ENCODE results near the gene ANAPC1.
"Not testable (repeated sequence)": the region's sequence is repeated elsewhere in the genome, so short reads cannot be mapped to it uniquely, and the experiment has no call there.

ANAPC1 gene

DNA sequence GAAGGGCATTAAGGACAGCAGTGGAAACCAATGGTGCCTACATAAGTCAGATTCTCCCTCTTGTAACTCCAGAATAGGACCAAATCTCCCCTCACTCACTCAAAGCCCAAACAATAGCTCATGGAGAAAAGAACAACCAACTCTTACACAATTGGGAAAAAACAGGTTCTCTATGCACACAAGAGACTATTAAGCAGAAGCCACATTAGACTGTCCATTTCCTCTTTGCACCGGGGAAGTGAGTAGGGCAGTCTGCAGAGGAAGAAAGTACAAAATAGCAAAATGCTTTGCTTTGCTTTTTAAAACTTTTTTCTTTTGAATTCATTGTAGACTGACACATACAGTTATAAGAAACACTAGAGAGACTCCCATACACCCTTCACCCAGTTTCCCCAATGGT, 133.4 kb downstream of the ANAPC1 start:
- not testable (repeated sequence) for H3K9me3 ChIP-seq (ENCODE audit: control insufficient read depth in 1 of 2, low read length in 2 of 2); H3K27me3 ChIP-seq (ENCODE audit: low read depth, low read length); H3K36me3 ChIP-seq (ENCODE audit: control insufficient read depth in 1 of 2, insufficient read depth in 2 of 2, low read length in 2 of 2); H3K4me1 ChIP-seq (ENCODE audit: control insufficient read depth in 1 of 2, insufficient read depth in 2 of 2, low read length in 2 of 2); H3K27ac ChIP-seq (ENCODE audit: low read length); H3K4me3 ChIP-seq (ENCODE audit: low read depth in 1 of 2, low read length in 2 of 2)

DNA sequence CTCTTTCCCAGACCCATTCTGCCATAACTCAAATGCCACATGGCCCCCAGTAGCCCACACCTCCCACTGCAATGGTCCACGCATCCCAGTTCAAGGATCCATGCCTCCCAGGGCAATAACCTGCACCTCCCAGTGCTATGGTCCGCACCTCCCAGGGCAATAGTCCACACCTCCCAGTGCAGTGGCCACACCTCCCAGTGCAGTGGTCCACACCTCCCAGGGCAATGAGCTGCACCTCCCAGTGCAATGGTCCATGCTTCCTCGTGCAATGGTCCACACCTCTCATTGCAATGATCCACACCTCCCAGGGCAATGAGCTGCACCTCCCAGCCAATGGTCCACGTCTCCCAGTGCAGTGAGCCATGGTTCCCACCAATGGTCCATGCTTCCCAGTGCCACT, 135.6 kb downstream of the ANAPC1 start:
- H3K27me3 ChIP-seq (ENCODE audit: low read depth, low read length); H3K4me1 ChIP-seq (ENCODE audit: control insufficient read depth in 1 of 2, insufficient read depth in 2 of 2, low read length in 2 of 2); H3K9me3 ChIP-seq (ENCODE audit: control insufficient read depth in 1 of 2, low read length in 2 of 2); H3K27ac ChIP-seq (ENCODE audit: low read length); H3K4me3 ChIP-seq (ENCODE audit: low read depth in 1 of 2, low read length in 2 of 2); H3K36me3 ChIP-seq (ENCODE audit: control insufficient read depth in 1 of 2, insufficient read depth in 2 of 2, low read length in 2 of 2): not testable (repeated sequence)

DNA sequence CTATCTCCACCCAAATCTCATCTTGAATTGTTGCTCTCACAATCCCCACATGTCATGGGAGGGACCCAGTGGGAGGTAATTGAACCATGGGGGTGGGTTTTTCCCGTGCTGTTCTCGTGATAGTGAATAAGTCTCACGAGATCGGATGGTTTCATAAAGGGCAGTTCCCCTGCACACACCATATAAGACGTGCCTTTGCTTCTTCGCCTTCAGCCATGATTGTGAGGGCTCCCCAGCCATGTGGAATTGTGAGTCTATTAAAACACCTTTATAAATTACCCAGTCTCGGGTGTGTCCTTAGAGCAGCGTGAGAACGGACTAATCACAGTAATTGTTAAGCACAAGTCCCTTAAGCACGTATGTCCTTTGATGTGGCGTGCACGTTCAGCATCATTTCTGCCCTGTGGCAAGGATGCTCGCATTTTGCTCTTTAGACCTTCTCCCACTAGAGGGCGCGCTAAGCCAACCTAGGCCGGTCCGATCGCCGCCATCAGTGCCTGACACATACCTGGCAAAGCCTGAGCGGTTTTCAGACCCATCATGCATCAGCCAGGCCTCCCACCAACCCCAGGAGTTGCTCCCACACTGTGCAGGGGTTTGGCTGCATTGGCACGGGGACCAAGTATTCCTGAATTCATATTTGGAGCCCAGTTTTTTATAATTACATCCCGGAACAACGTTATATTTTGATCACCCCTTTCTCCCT, 136.4 kb downstream of the ANAPC1 start:
- not testable (repeated sequence) for H3K27me3 ChIP-seq (ENCODE audit: low read depth, low read length); H3K4me3 ChIP-seq (ENCODE audit: low read depth in 1 of 2, low read length in 2 of 2); H3K36me3 ChIP-seq (ENCODE audit: control insufficient read depth in 1 of 2, insufficient read depth in 2 of 2, low read length in 2 of 2); H3K27ac ChIP-seq (ENCODE audit: low read length); H3K4me1 ChIP-seq (ENCODE audit: control insufficient read depth in 1 of 2, insufficient read depth in 2 of 2, low read length in 2 of 2); H3K9me3 ChIP-seq (ENCODE audit: control insufficient read depth in 1 of 2, low read length in 2 of 2)

DNA sequence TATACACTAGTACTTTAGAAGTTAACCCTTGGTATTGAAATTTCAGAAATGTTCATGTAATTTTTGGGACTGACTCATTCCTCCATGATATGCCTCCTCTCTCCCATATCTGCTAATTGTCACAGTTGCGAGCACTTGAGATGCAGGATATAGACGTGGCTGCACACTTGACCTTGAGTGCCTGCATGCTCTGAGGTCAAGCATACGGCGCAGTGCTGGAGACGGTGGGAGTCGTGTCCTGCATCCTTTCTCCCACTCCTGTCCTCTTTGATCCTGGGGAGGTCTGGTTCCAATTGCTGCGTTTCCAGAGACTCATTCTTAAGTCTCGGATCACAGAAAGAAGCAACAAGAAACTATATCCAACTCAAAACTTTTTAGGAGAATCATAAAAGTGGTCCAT, 139.2 kb downstream of the ANAPC1 start:
- H3K27me3 ChIP-seq (ENCODE audit: low read depth, low read length); H3K27ac ChIP-seq (ENCODE audit: low read length); H3K36me3 ChIP-seq (ENCODE audit: control insufficient read depth in 1 of 2, insufficient read depth in 2 of 2, low read length in 2 of 2); H3K4me1 ChIP-seq (ENCODE audit: control insufficient read depth in 1 of 2, insufficient read depth in 2 of 2, low read length in 2 of 2); H3K4me3 ChIP-seq (ENCODE audit: low read depth in 1 of 2, low read length in 2 of 2); H3K9me3 ChIP-seq (ENCODE audit: control insufficient read depth in 1 of 2, low read length in 2 of 2): not testable (repeated sequence)

DNA sequence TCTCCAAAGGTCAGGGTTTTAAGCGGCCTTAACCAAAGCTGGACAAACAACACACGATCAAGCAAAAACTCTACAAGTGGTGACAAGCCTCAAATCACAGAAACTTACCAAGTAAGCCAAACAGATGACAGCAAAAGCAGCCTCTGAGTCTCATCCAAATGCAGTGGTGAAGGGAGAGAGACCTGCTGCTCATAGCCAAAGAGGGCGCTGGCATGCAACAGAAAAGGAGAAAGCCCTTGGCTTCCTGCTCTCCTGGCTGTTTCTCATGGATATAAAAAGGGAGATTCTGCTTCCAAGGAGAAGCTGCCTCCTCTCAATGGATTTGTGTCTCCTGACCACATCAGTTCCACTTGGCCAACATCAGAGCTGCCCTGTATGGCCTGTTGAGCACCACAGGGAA, 142.5 kb downstream of the ANAPC1 start:
- not testable (repeated sequence) for H3K9me3 ChIP-seq (ENCODE audit: control insufficient read depth in 1 of 2, low read length in 2 of 2); H3K36me3 ChIP-seq (ENCODE audit: control insufficient read depth in 1 of 2, insufficient read depth in 2 of 2, low read length in 2 of 2); H3K27me3 ChIP-seq (ENCODE audit: low read depth, low read length); H3K27ac ChIP-seq (ENCODE audit: low read length); H3K4me3 ChIP-seq (ENCODE audit: low read depth in 1 of 2, low read length in 2 of 2); H3K4me1 ChIP-seq (ENCODE audit: control insufficient read depth in 1 of 2, insufficient read depth in 2 of 2, low read length in 2 of 2)

DNA sequence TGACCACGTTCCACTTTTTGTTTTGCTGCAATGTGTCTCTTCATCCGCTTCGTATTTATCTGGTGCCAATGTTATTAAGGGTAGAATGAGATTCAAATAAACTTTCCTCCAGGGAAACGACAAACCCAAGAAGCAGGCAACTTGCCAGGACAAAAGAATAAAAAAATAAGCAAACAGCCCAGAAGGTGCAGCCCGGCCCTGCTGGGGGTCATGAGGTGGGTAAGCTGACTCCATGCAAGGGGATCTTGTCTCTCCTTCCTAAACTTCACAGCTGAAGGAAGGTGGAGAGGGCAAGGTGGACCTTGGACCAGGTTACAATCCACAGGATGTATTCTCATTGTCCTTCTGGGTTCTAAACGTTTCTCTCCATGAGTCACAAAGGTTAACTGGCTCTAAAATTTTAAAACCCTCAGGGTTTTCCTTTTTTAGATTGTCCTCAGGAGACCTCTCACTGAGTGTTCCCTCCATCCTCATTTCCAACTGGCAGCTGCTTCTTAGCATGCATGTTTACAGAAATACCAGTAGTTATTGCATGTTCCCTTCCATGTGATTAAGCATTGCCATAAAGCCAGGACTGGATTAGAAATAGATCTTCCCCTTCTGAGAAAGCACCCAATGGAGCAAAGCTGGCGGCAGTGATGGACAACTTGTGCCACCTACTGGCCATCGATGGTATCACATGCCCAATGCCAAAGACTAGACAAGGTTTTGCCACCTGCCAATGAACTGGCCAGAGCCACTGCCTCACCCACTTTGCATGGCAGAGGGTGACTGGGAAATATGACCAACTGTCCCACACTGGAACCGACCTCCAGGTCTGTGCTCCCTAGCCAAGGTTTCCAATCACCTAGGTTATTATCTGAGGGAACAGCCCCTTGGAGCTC, 147.9 kb downstream of the ANAPC1 start:
- not testable (repeated sequence) for H3K4me3 ChIP-seq (ENCODE audit: low read depth in 1 of 2, low read length in 2 of 2); H3K4me1 ChIP-seq (ENCODE audit: control insufficient read depth in 1 of 2, insufficient read depth in 2 of 2, low read length in 2 of 2); H3K27ac ChIP-seq (ENCODE audit: low read length); H3K9me3 ChIP-seq (ENCODE audit: control insufficient read depth in 1 of 2, low read length in 2 of 2); H3K27me3 ChIP-seq (ENCODE audit: low read depth, low read length); H3K36me3 ChIP-seq (ENCODE audit: control insufficient read depth in 1 of 2, insufficient read depth in 2 of 2, low read length in 2 of 2)

DNA sequence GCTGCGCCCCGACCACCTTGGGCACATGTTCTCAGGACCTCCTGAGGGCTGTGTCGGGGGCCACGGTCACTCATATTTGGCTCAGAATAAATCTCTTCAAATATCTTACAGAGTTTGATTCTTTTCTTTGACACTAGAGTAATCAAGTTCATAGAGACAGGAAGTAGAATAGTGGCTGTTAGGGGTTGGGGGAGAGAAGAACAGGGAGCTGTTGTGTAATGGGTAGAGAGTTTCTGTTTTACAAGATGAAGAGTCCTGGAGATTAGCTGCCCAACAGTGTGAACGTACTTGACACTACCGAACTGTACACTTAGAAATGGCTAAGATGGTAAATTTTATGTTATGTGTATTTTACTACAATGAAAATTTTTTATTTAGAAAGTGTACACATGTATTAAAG, 148.6 kb downstream of the ANAPC1 start:
- not testable (repeated sequence) for H3K4me1 ChIP-seq (ENCODE audit: control insufficient read depth in 1 of 2, insufficient read depth in 2 of 2, low read length in 2 of 2); H3K36me3 ChIP-seq (ENCODE audit: control insufficient read depth in 1 of 2, insufficient read depth in 2 of 2, low read length in 2 of 2); H3K4me3 ChIP-seq (ENCODE audit: low read depth in 1 of 2, low read length in 2 of 2); H3K27me3 ChIP-seq (ENCODE audit: low read depth, low read length); H3K9me3 ChIP-seq (ENCODE audit: control insufficient read depth in 1 of 2, low read length in 2 of 2); H3K27ac ChIP-seq (ENCODE audit: low read length)

DNA sequence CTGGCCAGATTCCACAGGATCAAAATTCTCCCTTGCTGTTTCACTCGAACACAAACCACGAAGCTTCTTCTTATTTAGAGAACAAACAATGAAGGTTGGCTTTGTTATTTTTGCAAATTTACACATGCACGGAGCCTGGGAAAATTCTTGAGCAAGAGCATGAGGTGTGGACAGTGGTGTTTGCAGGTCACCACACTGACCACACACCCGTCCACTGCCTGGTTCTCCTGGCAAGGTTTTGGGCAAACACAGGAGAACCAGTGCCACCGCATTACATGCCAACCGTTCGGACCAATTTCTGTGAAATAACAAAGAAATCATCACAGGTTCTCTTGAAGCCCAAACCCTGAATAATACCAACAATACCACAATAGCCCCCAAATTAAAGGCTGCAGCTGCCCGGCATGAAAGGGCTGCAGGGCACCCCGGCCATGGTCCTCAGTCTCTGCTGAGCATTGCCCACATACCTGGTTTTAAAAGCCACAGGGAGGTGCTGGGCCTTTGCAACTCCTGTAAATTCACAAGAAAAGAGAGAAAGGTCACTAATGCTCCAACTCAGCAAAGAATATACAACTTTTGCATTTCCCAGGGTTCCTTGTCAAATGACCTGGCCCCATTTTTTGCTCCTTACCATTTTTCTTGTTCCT, 154.1 kb downstream of the ANAPC1 start:
- H3K27ac ChIP-seq (ENCODE audit: low read length); H3K4me1 ChIP-seq (ENCODE audit: control insufficient read depth in 1 of 2, insufficient read depth in 2 of 2, low read length in 2 of 2); H3K27me3 ChIP-seq (ENCODE audit: low read depth, low read length); H3K4me3 ChIP-seq (ENCODE audit: low read depth in 1 of 2, low read length in 2 of 2); H3K36me3 ChIP-seq (ENCODE audit: control insufficient read depth in 1 of 2, insufficient read depth in 2 of 2, low read length in 2 of 2); H3K9me3 ChIP-seq (ENCODE audit: control insufficient read depth in 1 of 2, low read length in 2 of 2): not testable (repeated sequence)

DNA sequence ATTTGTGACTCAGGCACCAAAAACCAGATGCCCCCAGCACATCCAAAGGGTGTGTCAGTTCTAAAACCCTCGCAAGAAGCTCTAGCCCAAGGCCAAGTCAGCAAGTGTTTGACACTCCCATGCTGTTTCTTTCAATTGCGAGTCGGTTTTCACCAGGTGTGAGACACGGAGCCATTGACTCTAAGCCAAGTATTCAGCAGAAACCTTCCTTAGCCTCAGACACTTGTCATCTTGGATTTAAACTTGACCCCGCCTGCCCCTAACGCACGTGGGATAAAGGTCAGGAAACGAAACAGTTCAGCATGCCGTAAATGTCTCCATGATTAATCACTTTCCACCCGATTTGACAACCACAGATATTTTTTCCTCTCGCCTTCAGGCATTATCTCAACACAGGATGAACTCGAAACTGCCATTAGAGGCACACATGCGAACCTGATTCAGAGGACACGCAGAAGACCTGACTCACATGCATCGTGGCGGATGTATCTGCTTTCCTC, 156.3 kb downstream of the ANAPC1 start:
- H3K4me1 ChIP-seq (ENCODE audit: control insufficient read depth in 1 of 2, insufficient read depth in 2 of 2, low read length in 2 of 2); H3K9me3 ChIP-seq (ENCODE audit: control insufficient read depth in 1 of 2, low read length in 2 of 2); H3K4me3 ChIP-seq (ENCODE audit: low read depth in 1 of 2, low read length in 2 of 2); H3K36me3 ChIP-seq (ENCODE audit: control insufficient read depth in 1 of 2, insufficient read depth in 2 of 2, low read length in 2 of 2); H3K27me3 ChIP-seq (ENCODE audit: low read depth, low read length); H3K27ac ChIP-seq (ENCODE audit: low read length): not testable (repeated sequence)

DNA sequence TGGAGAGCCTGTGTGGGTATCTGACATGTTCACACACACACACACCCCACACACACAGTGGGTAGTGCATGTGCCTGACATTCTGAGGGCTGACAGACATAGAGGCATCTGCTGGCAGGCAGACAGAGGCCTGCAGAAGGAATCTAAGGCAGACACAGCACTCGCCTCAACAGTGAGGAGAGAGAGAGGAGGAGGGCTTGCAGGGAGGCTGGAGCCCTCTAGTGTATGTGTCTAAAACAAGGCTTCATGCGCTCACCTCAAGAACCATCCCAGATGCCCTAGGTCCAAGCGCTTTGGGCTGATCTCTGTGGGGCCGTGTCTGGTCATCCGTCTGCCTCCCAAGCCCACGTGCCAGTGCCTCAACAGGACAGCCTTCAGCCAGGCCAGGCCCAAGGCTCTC, 158.3 kb downstream of the ANAPC1 start:
- not testable (repeated sequence) for H3K36me3 ChIP-seq (ENCODE audit: control insufficient read depth in 1 of 2, insufficient read depth in 2 of 2, low read length in 2 of 2); H3K27me3 ChIP-seq (ENCODE audit: low read depth, low read length); H3K27ac ChIP-seq (ENCODE audit: low read length); H3K4me1 ChIP-seq (ENCODE audit: control insufficient read depth in 1 of 2, insufficient read depth in 2 of 2, low read length in 2 of 2); H3K4me3 ChIP-seq (ENCODE audit: low read depth in 1 of 2, low read length in 2 of 2); H3K9me3 ChIP-seq (ENCODE audit: control insufficient read depth in 1 of 2, low read length in 2 of 2)

DNA sequence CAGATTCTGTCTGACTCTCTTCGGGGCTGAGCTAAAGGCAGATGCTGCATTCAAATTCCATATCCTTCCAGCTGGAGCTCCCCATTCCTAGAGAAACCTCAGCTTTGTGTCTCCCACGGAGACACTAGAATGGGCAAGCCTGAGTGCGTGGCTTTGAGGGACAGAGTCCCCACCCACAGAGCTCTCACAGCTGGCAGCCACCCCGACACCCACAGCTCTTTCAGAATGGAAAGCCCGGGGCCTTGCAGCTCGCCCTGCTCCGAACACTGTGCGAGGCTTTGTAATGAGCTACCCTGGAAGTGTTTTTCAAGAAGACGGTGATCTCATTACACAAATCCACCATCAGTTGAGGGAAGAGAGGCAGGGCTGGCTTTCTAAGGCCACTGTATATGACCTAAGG, 164.4 kb downstream of the ANAPC1 start:
- not testable (repeated sequence) for H3K9me3 ChIP-seq (ENCODE audit: control insufficient read depth in 1 of 2, low read length in 2 of 2); H3K36me3 ChIP-seq (ENCODE audit: control insufficient read depth in 1 of 2, insufficient read depth in 2 of 2, low read length in 2 of 2); H3K4me1 ChIP-seq (ENCODE audit: control insufficient read depth in 1 of 2, insufficient read depth in 2 of 2, low read length in 2 of 2); H3K27me3 ChIP-seq (ENCODE audit: low read depth, low read length); H3K4me3 ChIP-seq (ENCODE audit: low read depth in 1 of 2, low read length in 2 of 2); H3K27ac ChIP-seq (ENCODE audit: low read length)
